GM12878 (cell line): Measurements from ENCODE around the gene RRM2. TPM values are rescaled to one million over a fixed set of nuclear protein-coding genes. Genes with fewer than 3 reads are reported as not detected.
A peak's percentile ranks its signal among the peaks of the same experiment; 100 is the strongest.

Source experiments
- ATAC-seq: fragments of 200-7000 bp; cut with Tn5 transposase; 3 replicates; pipeline ENCODE4 v1.9.1; 2020; ENCODE audit warnings: mild to moderate bottlenecking, moderate library complexity
- Bru-seq: library from RNA; stranded (reverse); fragments of 400-500 nt; gene quantifications from one replicate; lab custom pipeline; 2021; lab: Mats Ljungman, UMichigan
- BruChase-seq, 2 experiments: library from RNA; stranded (reverse); fragments of 400-500 nt; gene quantifications; one replicate each; lab custom pipeline; 2021; lab: Mats Ljungman, UMichigan
- BruUV-seq: library from RNA; stranded (reverse); fragments of 400-500 nt; replicated peaks from 2 replicates; lab custom pipeline; 2021; lab: Mats Ljungman, UMichigan
- CTCF ChIA-PET: fragments of 300-600 bp; sonication (Branson Sonifier 250); formaldehyde crosslinking; extraction: SDS; loops from one replicate; lab custom pipeline; 2021; ENCODE audit warnings: inconsistent platforms; lab: Yijun Ruan, JAX
- POLR2A ChIA-PET: fragments of 350-600 bp; formaldehyde crosslinking; extraction: SDS; loops from one replicate; lab custom pipeline; 2021; ENCODE audit warnings: inconsistent platforms; lab: Charles Lee
- RAD21 ChIA-PET: fragments of 300-600 bp; sonication (Branson Sonifier 250); formaldehyde crosslinking; loops from one replicate; lab custom pipeline; 2023; ENCODE audit warnings: antibody characterized with exemption; ENCODE audit not compliant: unreplicated experiment; lab: Charles Lee
- SMC1A ChIA-PET: fragments of 300-600 bp; sonication (Branson Sonifier 250); formaldehyde crosslinking; loops from one replicate; lab custom pipeline; 2023; ENCODE audit not compliant: unreplicated experiment, uncharacterized antibody; lab: Charles Lee
- DNase-seq: peaks from one replicate; pipeline ENCODE4 v3.0.0-alpha.2; 2011; ENCODE audit warnings: low read depth, low spot score
- FAIRE-seq: peaks from 3 replicates; lab custom pipeline; 2011; peaks lifted over from hg19 to GRCh38; lab: Jason Lieb, UNC
- H2AFZ ChIP-seq: 2 replicates; pipeline ENCODE4 v1.6.0; 2011; ENCODE audit warnings: low read depth, low read length, control low read depth; ENCODE audit not compliant: control insufficient read depth
- H3K27ac ChIP-seq: 2 replicates; pipeline ENCODE4 v1.5.1; 2011; ENCODE audit warnings: control low read depth; ENCODE audit not compliant: control insufficient read depth, insufficient read depth
- H3K27me3 ChIP-seq, 2 experiments: replicated peaks in 1 of 2; 2 replicates each; pipeline versions ENCODE4 v1.6.0 to v1.6.1; 2011; ENCODE audit warnings: low read length in 1 of 2; ENCODE audit not compliant: control insufficient read depth in 2 of 2, insufficient read depth in 2 of 2
- H3K36me3 ChIP-seq, 2 experiments: 2 replicates each; pipeline ENCODE4 v1.5.1; 2011; ENCODE audit warnings: low read length in 1 of 2; ENCODE audit not compliant: control insufficient read depth in 2 of 2, insufficient read depth in 2 of 2
- H3K4me1 ChIP-seq: 2 replicates; pipeline ENCODE4 v1.6.1; 2011; ENCODE audit warnings: mild to moderate bottlenecking, low read length, moderate library complexity, mixed read lengths; ENCODE audit not compliant: control insufficient read depth, insufficient read depth
- H3K4me2 ChIP-seq: 2 replicates; pipeline ENCODE4 v1.6.0; 2011; ENCODE audit warnings: control low read depth; ENCODE audit not compliant: control insufficient read depth, insufficient read depth
- H3K4me3 ChIP-seq: fragments of 200-600 bp; sonication (generic); 2 replicates; pipeline ENCODE4 v1.5.1; 2016
- H3K79me2 ChIP-seq: 2 replicates; pipeline ENCODE4 v1.6.0; 2011; ENCODE audit warnings: low read length; ENCODE audit not compliant: control insufficient read depth, insufficient read depth
- H3K9ac ChIP-seq: 2 replicates; pipeline ENCODE4 v1.8.0; 2011; ENCODE audit warnings: low read length, control low read depth, mixed read lengths; ENCODE audit not compliant: control insufficient read depth, insufficient read depth
- H3K9me3 ChIP-seq: replicated peaks from 3 replicates; pipeline ENCODE4 v1.5.1; 2011; ENCODE audit warnings: mild to moderate bottlenecking, low read length; ENCODE audit not compliant: control insufficient read depth, insufficient read depth
- H4K20me1 ChIP-seq: 2 replicates; pipeline ENCODE4 v1.6.0; 2011; ENCODE audit not compliant: control insufficient read depth, insufficient read depth
- BCL11A ChIP-seq: IDR thresholded peaks from 2 replicates; pipeline ENCODE4 v1.6.1; 2011; ENCODE audit warnings: low read depth, low read length
- IKZF1 ChIP-seq: fragments of 450-650 bp; conservative IDR thresholded peaks from 2 replicates; pipeline ENCODE4 v1.6.1; 2017; ENCODE audit warnings: antibody characterized with exemption, mild to moderate bottlenecking
- IRF4 ChIP-seq: IDR thresholded peaks from 2 replicates; pipeline ENCODE4 v1.6.1; 2011; ENCODE audit warnings: low read depth, low read length
- JUND ChIP-seq: IDR thresholded peaks from 2 replicates; pipeline ENCODE4 v1.6.1; 2012; ENCODE audit warnings: low read depth, mild to moderate bottlenecking, low read length, improper control_type of control experiment, moderate library complexity
- MXI1 ChIP-seq: fragments of 150-350 bp; IDR thresholded peaks from 2 replicates; pipeline ENCODE4 v1.6.1; 2011; ENCODE audit warnings: low read depth, mild to moderate bottlenecking, inconsistent platforms, low read length, improper control_type of control experiment
- NFYB ChIP-seq: IDR thresholded peaks from 2 replicates; pipeline ENCODE4 v1.6.1; 2011; ENCODE audit warnings: low read depth, mild to moderate bottlenecking, low read length, improper control_type of control experiment, moderate library complexity; ENCODE audit not compliant: insufficient read depth
- RAD21 ChIP-seq: IDR thresholded peaks from 2 replicates; pipeline ENCODE4 v1.6.1; 2011; ENCODE audit warnings: mild to moderate bottlenecking, low read depth, low read length, moderate library complexity; ENCODE audit not compliant: insufficient read depth
- SIN3A ChIP-seq: IDR thresholded peaks from 2 replicates; pipeline ENCODE4 v1.6.1; 2012; ENCODE audit warnings: low read depth, low read length, improper control_type of control experiment
- SKIL ChIP-seq: fragments of 450-650 bp; IDR thresholded peaks from 2 replicates; pipeline ENCODE4 v1.6.1; 2017; ENCODE audit warnings: mild to moderate bottlenecking, low read depth, inconsistent platforms; ENCODE audit not compliant: poor library complexity, severe bottlenecking
- SREBF2 ChIP-seq: IDR thresholded peaks from 2 replicates; pipeline ENCODE4 v1.6.1; 2012; ENCODE audit warnings: mild to moderate bottlenecking, low read length
- WGBS: methylation state at CpG from one replicate; pipeline ENCODE4 v1.1.6; 2016; ENCODE audit warnings: low lambda C conversion rate; ENCODE audit not compliant: insufficient replicate concordance, insufficient coverage; ENCODE audit errors: missing lambda C conversion rate; 5-methylcytosine and 5-hydroxymethylcytosine counted together
- in situ Hi-C: fragments of 300-500 bp; cut with MboI; formaldehyde crosslinking; loops from 9 replicates; pipeline ENCODE4 v1.14.3; 2018; ENCODE audit warnings: mixed read lengths
- intact Hi-C: fragments of 100-400 bp; cut with micrococcal nuclease; formaldehyde crosslinking; loops from one replicate; pipeline ENCODE4 v1.14.2; 2022; ENCODE audit not compliant: unreplicated experiment
- long read RNA-seq, 2 experiments: library from polyadenylated mRNA; unstranded; transcript quantifications; one replicate each; pipeline ENCODE4 v2.0.0, GENCODE V29; 2019 to 2020
- polyA minus RNA-seq, 3 experiments: library from RNA; depleted of rRNA, polyadenylated mRNA; stranded (reverse); fragments of >200 nt; gene quantifications; 2 replicates each; pipeline ENCODE4 v1.2.3, GENCODE V29; 2011
- polyA plus RNA-seq, 11 experiments: library from polyadenylated mRNA; depleted of rRNA in 4 of 11; unstranded in 6 of 11; stranded (reverse) in 5 of 11; fragments of >200 nt; fragmentation: Nextera tagmentation in 4 of 11; fragmentation: Illumina TruSeq in 1 of 11; extraction: Ambion mirVana in 4 of 11; extraction: Trizol in 1 of 11; gene quantifications; 1 replicate in 1 of 11; 2 replicates in 10 of 11; pipeline versions ENCODE4 v1.2.1 to v1.2.3, GENCODE V29; 2011 to 2016; ENCODE audit warnings: inconsistent platforms in 2 of 11, missing spikeins in 2 of 11, low read depth in 1 of 11
- total RNA-seq, 4 experiments: library from RNA; depleted of rRNA in 3 of 4; stranded (reverse); fragments of >200 nt in 3 of 4; fragmentation: Illumina TruSeq in 1 of 4; extraction: Trizol in 1 of 4; gene quantifications; 2 replicates each; pipeline versions ENCODE4 v1.2.1 to v1.2.3, GENCODE V29; 2013 to 2021
- TF ChIP-seq, protein P1 (sequence below), 3 experiments: IDR thresholded peaks in 2 of 3; conservative IDR thresholded peaks in 1 of 3; 2 replicates each; pipeline ENCODE4 v1.5.1; 2011; ENCODE audit warnings: low read depth in 3 of 3, low read length in 3 of 3, mild to moderate bottlenecking in 3 of 3, control low read depth in 2 of 3, moderate library complexity in 2 of 3, inconsistent platforms in 1 of 3, mixed read lengths in 1 of 3; ENCODE audit not compliant: control insufficient read depth in 2 of 3, insufficient read depth in 1 of 3; ENCODE audit errors: extremely low read depth in 1 of 3

RRM2 gene
- total RNA-seq (2013; cell fraction: nucleolus; rRNA removed), result 77.7 and 79.7 TPM in 2 replicates
- total RNA-seq (2014; rRNA removed) (146 and 155 TPM in 2 replicates), total RNA-seq (2014; rRNA removed; fragmentation: Illumina TruSeq; extraction: Trizol) (122 and 130 TPM in 2 replicates), total RNA-seq (2021) (231 and 270 TPM in 2 replicates), polyA plus RNA-seq (2011; rRNA removed) (107 and 115 TPM in 2 replicates), polyA plus RNA-seq (2014; fragmentation: Illumina TruSeq; extraction: Trizol) (163 and 186 TPM in 2 replicates), polyA plus RNA-seq (2014; fragmentation: Nextera tagmentation; extraction: Ambion mirVana) (10 to 100 TPM; 54.4 to 64.5 TPM), polyA plus RNA-seq (2014; rRNA removed) (196 and 232 TPM in 2 replicates), polyA plus RNA-seq (2016; fragmentation: Nextera tagmentation; extraction: Ambion mirVana) (100 to 1,000 TPM; 768 to 771 TPM), polyA minus RNA-seq (2011; rRNA and poly(A)+ RNA removed) (92.5 and 95.8 TPM in 2 replicates), Bru-seq, nascent RNA (percentile 94 among the genes with signal in this experiment), BruChase-seq, experiment 1, labeled RNA remaining after a 6-hour chase (percentile 95 among the genes with signal in this experiment), BruChase-seq, experiment 2, labeled RNA remaining after a 2-hour chase (percentile 96 among the genes with signal in this experiment)
- 84.7 TPM for polyA plus RNA-seq (2011; ENCODE audit: low read depth)
- polyA plus RNA-seq (2011; cell fraction: cytosol; rRNA removed), result 65.3 and 137 TPM in 2 replicates
- polyA plus RNA-seq (2011; cell fraction: nucleus; rRNA removed), result 94.8 and 222 TPM in 2 replicates
- polyA plus RNA-seq (2012), result 116 and 143 TPM in 2 replicates
- polyA minus RNA-seq (2011; cell fraction: cytosol; rRNA and poly(A)+ RNA removed), result 91.1 and 93.3 TPM in 2 replicates
- polyA minus RNA-seq (2011; cell fraction: nucleus; rRNA and poly(A)+ RNA removed), result 97.6 and 221 TPM in 2 replicates
- long read RNA-seq, experiment 1, transcript RRM2-202 (10 exons, 3,673 nt), result major isoform, 454 of 483 reads
- long read RNA-seq, experiment 1, partial matches to known transcripts, result 12 of 483 reads
- long read RNA-seq, experiment 1, other reads (novel, unspliced or antisense), result 13 of 483 reads
- long read RNA-seq, experiment 2, transcript RRM2-202 (10 exons, 3,673 nt), result major isoform, 972 of 1,520 reads
- long read RNA-seq, experiment 2, partial matches to known transcripts, result 526 of 1,520 reads
- long read RNA-seq, experiment 2, other reads (novel, unspliced or antisense), result 15 of 1,520 reads

DNA sequence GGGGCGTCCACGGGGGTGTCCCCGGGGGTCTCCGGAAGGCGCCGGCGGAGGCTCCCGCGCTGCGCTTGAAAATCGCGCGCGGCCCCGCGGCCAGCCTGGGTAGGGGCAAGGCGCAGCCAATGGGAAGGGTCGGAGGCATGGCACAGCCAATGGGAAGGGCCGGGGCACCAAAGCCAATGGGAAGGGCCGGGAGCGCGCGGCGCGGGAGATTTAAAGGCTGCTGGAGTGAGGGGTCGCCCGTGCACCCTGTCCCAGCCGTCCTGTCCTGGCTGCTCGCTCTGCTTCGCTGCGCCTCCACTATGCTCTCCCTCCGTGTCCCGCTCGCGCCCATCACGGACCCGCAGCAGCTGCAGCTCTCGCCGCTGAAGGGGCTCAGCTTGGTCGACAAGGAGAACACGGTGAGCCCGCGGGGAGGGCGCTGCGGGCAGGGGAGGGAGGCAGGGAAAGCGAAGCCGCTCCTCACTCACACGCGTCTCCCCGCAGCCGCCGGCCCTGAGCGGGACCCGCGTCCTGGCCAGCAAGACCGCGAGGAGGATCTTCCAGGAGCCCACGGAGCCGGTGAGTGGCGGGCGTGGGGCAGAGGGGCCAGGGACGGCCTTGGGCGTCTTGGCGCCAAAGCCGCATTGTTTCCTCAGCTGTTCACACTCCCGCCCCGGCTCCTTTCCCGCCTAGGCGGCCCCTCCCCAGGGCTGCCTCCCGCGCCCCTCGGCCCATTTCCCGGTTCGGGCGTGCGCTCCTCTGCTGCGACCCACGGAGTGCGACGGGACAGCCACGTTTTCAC is at the start of gene RRM2:
TSS of gene RRM2 (plus strand) at position 240 of the 781 bp plus-strand sequence. CDS start at position 300, 60 bp downstream.
- Histone ChIP-seq H3K9me3 (no peaks in the 10 kb centered on the region), H3K9ac (peak within 1 kb of the TSS; percentile 98), H3K27ac (peak within 1 kb of the TSS; percentile 98), H3K27me3 (no peaks in the 10 kb centered on the region), H3K79me2 (peaks cover 68% of the 10 kb centered on the region), H4K20me1 (no peaks in the 10 kb centered on the region), H2AFZ (peak within 1 kb of the TSS; percentile 45), H3K36me3 (peaks cover 6 to 8% of the 10 kb centered on the region in 2 experiments; a peak in 2 of 4 replicates), H3K4me1 (peaks cover 5% of the 10 kb centered on the region), H3K4me3 (peak within 1 kb of the TSS; percentile 71), H3K4me2 (peak within 1 kb of the TSS; percentile 95)
- peak; percentile 81 for ATAC-seq
- TSS peak; percentile 55 for BruUV-seq
- SMC1A ChIA-PET, result interaction anchor here (3.3 to 5.2 kb wide), 3 partner anchors 49 to 311 kb away, joined by 31 to 97 read pairs (median 84); no protein-coding TSS in a partner anchor
- RAD21 ChIA-PET, result interaction anchor here (1.3 to 13.8 kb wide), 6 partner anchors 32 to 322 kb away, joined by 3 to 181 read pairs (median 38); partner anchors contain the start of gene CYS1
- in situ Hi-C loops, result no loop called here
- under 1% methylated on average over 49 of the region's 81 CpGs for WGBS
- peak; percentile 65 for DNase-seq
- intact Hi-C loops, result loop anchor here (2.0 kb wide), 1 partner anchor 50 kb away; no protein-coding TSS in a partner anchor
- POLR2A ChIA-PET, result interaction anchor here (1.1 to 4.3 kb wide), 2 partner anchors 33 to 287 kb away, joined by 3 to 31 read pairs; no protein-coding TSS in a partner anchor
- no peak for FAIRE-seq
- CTCF ChIA-PET, result interaction anchor here (1.5 to 5.5 kb wide), 7 partner anchors 43 to 323 kb away, joined by 3 to 151 read pairs (median 24); partner anchors contain the start of gene CYS1
- TF ChIP-seq IRF4, result no peak
- no peak for TF ChIP-seq SREBF2
- TF ChIP-seq JUND, result no peak
- peak; percentile 93 for TF ChIP-seq MXI1
- TF ChIP-seq IKZF1, result 0 out of 2 replicates have a peak, but pooled peaks have one; percentile 34
- TF ChIP-seq, protein P1, sequence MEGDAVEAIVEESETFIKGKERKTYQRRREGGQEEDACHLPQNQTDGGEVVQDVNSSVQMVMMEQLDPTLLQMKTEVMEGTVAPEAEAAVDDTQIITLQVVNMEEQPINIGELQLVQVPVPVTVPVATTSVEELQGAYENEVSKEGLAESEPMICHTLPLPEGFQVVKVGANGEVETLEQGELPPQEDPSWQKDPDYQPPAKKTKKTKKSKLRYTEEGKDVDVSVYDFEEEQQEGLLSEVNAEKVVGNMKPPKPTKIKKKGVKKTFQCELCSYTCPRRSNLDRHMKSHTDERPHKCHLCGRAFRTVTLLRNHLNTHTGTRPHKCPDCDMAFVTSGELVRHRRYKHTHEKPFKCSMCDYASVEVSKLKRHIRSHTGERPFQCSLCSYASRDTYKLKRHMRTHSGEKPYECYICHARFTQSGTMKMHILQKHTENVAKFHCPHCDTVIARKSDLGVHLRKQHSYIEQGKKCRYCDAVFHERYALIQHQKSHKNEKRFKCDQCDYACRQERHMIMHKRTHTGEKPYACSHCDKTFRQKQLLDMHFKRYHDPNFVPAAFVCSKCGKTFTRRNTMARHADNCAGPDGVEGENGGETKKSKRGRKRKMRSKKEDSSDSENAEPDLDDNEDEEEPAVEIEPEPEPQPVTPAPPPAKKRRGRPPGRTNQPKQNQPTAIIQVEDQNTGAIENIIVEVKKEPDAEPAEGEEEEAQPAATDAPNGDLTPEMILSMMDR (IDR thresholded peaks at IDR 0.05 in 2 of 3, conservative IDR thresholded peaks at IDR 0.05 in 1 of 3; ENCODE audit: control insufficient read depth in 2 of 3, extremely low read depth in 1 of 3, insufficient read depth in 1 of 3, low read depth in 3 of 3, low read length in 3 of 3), result no peak
- TF ChIP-seq SIN3A, result peak; percentile 100
- TF ChIP-seq RAD21, result no peak
- no peak for TF ChIP-seq BCL11A
- TF ChIP-seq NFYB, result peak; percentile 100
- no peak for TF ChIP-seq SKIL
